Measurements from ENCODE around the gene ZNF813.
"Not testable (repeated sequence)": the region's sequence is repeated elsewhere in the genome, so short reads cannot be mapped to it uniquely, and the experiment has no call there.

GRCh38 chr19:53420520-53421315, 46.8 kb upstream of the ZNF813 start:
- not testable (repeated sequence) for TF ChIP-seq CTCF (IDR thresholded peaks at IDR 0.05); POLR2AphosphoS5 (IDR thresholded peaks at IDR 0.05; ENCODE audit: low read depth, low read length); REST (IDR thresholded peaks at IDR 0.05; ENCODE audit: insufficient read depth in 1 of 2, low read depth in 2 of 2, low read length in 1 of 2); TCF7L2 (IDR thresholded peaks at IDR 0.05; ENCODE audit: low read depth, low read length)

Measured in Panc1 (cell line).